Measurements from ENCODE around the gene ZNF423.

Gene ZNF423

GRCh38 chr16:49896447-49896964 is 40.6 kb upstream of the ZNF423 start:
- TF ChIP-seq CTCF (IDR thresholded peaks at IDR 0.05; ENCODE audit: insufficient read depth, low read depth, low read length, missing control alignments): no peak

GRCh38 chr16:49890876-49891275 is 35.0 kb upstream of the ZNF423 start:
- DNase-seq (ENCODE audit: low read depth): no peak
- TF ChIP-seq CTCF (IDR thresholded peaks at IDR 0.05; ENCODE audit: insufficient read depth, low read depth, low read length, missing control alignments): no peak
- H3K4me3 ChIP-seq (ENCODE audit: low read length): no peak overlapping the region

More at GRCh38 chr16:49896447-49896964, 40.6 kb upstream of the ZNF423 start:
- no peak overlapping the region for H3K4me3 ChIP-seq (ENCODE audit: low read length)
- no peak for DNase-seq (ENCODE audit: low read depth)

GRCh38 chr16:49889725-49890397 is 33.9 kb upstream of the ZNF423 start:
- no peak for TF ChIP-seq CTCF (IDR thresholded peaks at IDR 0.05; ENCODE audit: insufficient read depth, low read depth, low read length, missing control alignments)
- no peak overlapping the region for H3K4me3 ChIP-seq (ENCODE audit: low read length)
- peak; percentile 3 for DNase-seq (ENCODE audit: low read depth)

- no peak for DNase-seq (ENCODE audit: low read depth)
- no peak overlapping the region for H3K4me3 ChIP-seq (ENCODE audit: low read length)
- no peak for TF ChIP-seq CTCF (IDR thresholded peaks at IDR 0.05; ENCODE audit: insufficient read depth, low read depth, low read length, missing control alignments)
Measured at GRCh38 chr16:49886554-49887094, 30.7 kb upstream of the ZNF423 start.

GRCh38 chr16:49884033-49885015 is 28.4 kb upstream of the ZNF423 start:
- no peak overlapping the region for H3K4me3 ChIP-seq (ENCODE audit: low read length)
- TF ChIP-seq CTCF (IDR thresholded peaks at IDR 0.05; ENCODE audit: insufficient read depth, low read depth, low read length, missing control alignments): no peak
- DNase-seq (ENCODE audit: low read depth): no peak

- TF ChIP-seq CTCF (IDR thresholded peaks at IDR 0.05; ENCODE audit: insufficient read depth, low read depth, low read length, missing control alignments): no peak
- DNase-seq (ENCODE audit: low read depth): no peak
- H3K4me3 ChIP-seq (ENCODE audit: low read length): no peak overlapping the region
Measured at GRCh38 chr16:49883076-49884014, 27.4 kb upstream of the ZNF423 start.
